Neural cell (in vitro differentiated cells): ENCODE results near the gene ALKBH3. TPM values are rescaled to one million over a fixed set of nuclear protein-coding genes. Genes with fewer than 3 reads are reported as not detected.

Experiments
- H2AFZ ChIP-seq: fragments of 200-600, 300-800 bp; sonication (generic), shearing (Covaris generic); 2 replicates; pipeline ENCODE4 v1.6.0; 2014; ENCODE audit warnings: low read depth, mild to moderate bottlenecking, antibody characterized with exemption, low read length, moderate library complexity
- H3F3A ChIP-seq: fragments of 200-600 bp; shearing (Covaris generic); 2 replicates; pipeline ENCODE4 v1.6.1; 2016; ENCODE audit warnings: mild to moderate bottlenecking, moderate library complexity, mixed read lengths, antibody characterized with exemption, low read length; ENCODE audit not compliant: insufficient read depth, poor library complexity, severe bottlenecking
- H3K27ac ChIP-seq: fragments of 200-600, 300-800 bp; sonication (generic), shearing (Covaris generic); 2 replicates; pipeline ENCODE4 v1.5.1; 2014; ENCODE audit warnings: mild to moderate bottlenecking, low read length, moderate library complexity
- H3K27me3 ChIP-seq: fragments of 300-800, 200-600 bp; sonication (generic), shearing (Covaris generic); 2 replicates; pipeline ENCODE4 v1.6.0; 2014; ENCODE audit warnings: mild to moderate bottlenecking, low read depth, low read length, moderate library complexity; ENCODE audit not compliant: insufficient read depth
- H3K36me3 ChIP-seq: fragments of 300-800, 200-600 bp; sonication (generic), shearing (Covaris generic); 2 replicates; pipeline ENCODE4 v1.5.1; 2014; ENCODE audit warnings: mild to moderate bottlenecking, antibody characterized with exemption, low read length, moderate library complexity; ENCODE audit not compliant: insufficient read depth
- H3K4me2 ChIP-seq: fragments of 300-800, 200-600 bp; sonication (generic), shearing (Covaris generic); 2 replicates; pipeline ENCODE4 v1.6.0; 2014; ENCODE audit warnings: mild to moderate bottlenecking, low read length
- H3K4me3 ChIP-seq: fragments of 300-800, 200-600 bp; sonication (generic), shearing (Covaris generic); 2 replicates; pipeline ENCODE4 v1.5.1; 2014; ENCODE audit warnings: mild to moderate bottlenecking, low read length, moderate library complexity
- H3K79me2 ChIP-seq: fragments of 200-600 bp; shearing (Covaris generic); replicated peaks from 2 replicates; pipeline ENCODE4 v1.6.0; 2014; ENCODE audit warnings: mild to moderate bottlenecking, low read length, moderate library complexity; ENCODE audit not compliant: insufficient read depth
- H3K9ac ChIP-seq: fragments of 300-800, 200-600 bp; sonication (generic), shearing (Covaris generic); 2 replicates; pipeline ENCODE4 v1.6.1; 2016; ENCODE audit warnings: mild to moderate bottlenecking, low read length, mixed read lengths
- H3K9me2 ChIP-seq: fragments of 200-600 bp; shearing (Covaris generic); 2 replicates; pipeline ENCODE4 v1.6.1; 2016; ENCODE audit warnings: mild to moderate bottlenecking, low read length, mixed read lengths; ENCODE audit not compliant: insufficient read depth
- H3K9me3 ChIP-seq: fragments of 200-600, 300-800 bp; sonication (generic), shearing (Covaris generic); 2 replicates; pipeline ENCODE4 v1.6.1; 2016; ENCODE audit warnings: mild to moderate bottlenecking, mixed run types, low read length, moderate library complexity, mixed read lengths
- H4K20me1 ChIP-seq: fragments of 200-600 bp; shearing (Covaris generic); 2 replicates; pipeline ENCODE4 v1.6.1; 2016; ENCODE audit warnings: mild to moderate bottlenecking, mixed run types; ENCODE audit not compliant: insufficient read depth
- EP300 ChIP-seq: fragments of 450-650 bp; conservative IDR thresholded peaks from 2 replicates; pipeline ENCODE4 v1.6.1; 2014; ENCODE audit warnings: antibody characterized with exemption, mild to moderate bottlenecking, moderate library complexity; ENCODE audit not compliant: poor library complexity, severe bottlenecking
- EZH2 ChIP-seq: fragments of 200-600, 300-800 bp; shearing (Covaris generic), sonication (generic); IDR thresholded peaks from 2 replicates; pipeline ENCODE4 v1.6.1; 2014; ENCODE audit warnings: antibody characterized with exemption, low read length, borderline replicate concordance, mild to moderate bottlenecking; ENCODE audit not compliant: insufficient read depth, poor library complexity, severe bottlenecking
- MXI1 ChIP-seq: fragments of 450-650 bp; conservative IDR thresholded peaks from 2 replicates; pipeline ENCODE4 v1.6.1; 2014; ENCODE audit warnings: antibody characterized with exemption, mild to moderate bottlenecking; ENCODE audit not compliant: poor library complexity, severe bottlenecking
- POLR2AphosphoS5 ChIP-seq: IDR thresholded peaks from 2 replicates; pipeline ENCODE4 v1.6.1; 2012
- RAD21 ChIP-seq: fragments of 450-650 bp; conservative IDR thresholded peaks from 2 replicates; pipeline ENCODE4 v1.6.1; 2014; ENCODE audit warnings: antibody characterized with exemption, mild to moderate bottlenecking, moderate library complexity
- SMC3 ChIP-seq: fragments of 450-650 bp; conservative IDR thresholded peaks from 2 replicates; pipeline ENCODE4 v1.6.1; 2014; ENCODE audit warnings: antibody characterized with exemption, mild to moderate bottlenecking, moderate library complexity; ENCODE audit not compliant: poor library complexity
- TAF1 ChIP-seq: IDR thresholded peaks from 2 replicates; pipeline ENCODE4 v1.6.1; 2012; ENCODE audit warnings: low read depth
- polyA plus RNA-seq: library from polyadenylated mRNA; depleted of rRNA; stranded (reverse); fragments of >200 nt; gene quantifications from 2 replicates; pipeline ENCODE4 v1.2.3, GENCODE V29; 2014
- TF ChIP-seq, protein P1 (sequence below): IDR thresholded peaks from 2 replicates; pipeline ENCODE4 v1.6.1; 2012; ENCODE audit warnings: borderline replicate concordance
- TF ChIP-seq, protein P2 (sequence below): fragments of 450-650 bp; IDR thresholded peaks from 2 replicates; pipeline ENCODE4 v1.5.1; 2014; ENCODE audit warnings: antibody characterized with exemption, mild to moderate bottlenecking, moderate library complexity; ENCODE audit not compliant: poor library complexity, severe bottlenecking

The ALKBH3 gene
- polyA plus RNA-seq, 1 donor from 2014 or later: 27.0 TPM

DNA sequence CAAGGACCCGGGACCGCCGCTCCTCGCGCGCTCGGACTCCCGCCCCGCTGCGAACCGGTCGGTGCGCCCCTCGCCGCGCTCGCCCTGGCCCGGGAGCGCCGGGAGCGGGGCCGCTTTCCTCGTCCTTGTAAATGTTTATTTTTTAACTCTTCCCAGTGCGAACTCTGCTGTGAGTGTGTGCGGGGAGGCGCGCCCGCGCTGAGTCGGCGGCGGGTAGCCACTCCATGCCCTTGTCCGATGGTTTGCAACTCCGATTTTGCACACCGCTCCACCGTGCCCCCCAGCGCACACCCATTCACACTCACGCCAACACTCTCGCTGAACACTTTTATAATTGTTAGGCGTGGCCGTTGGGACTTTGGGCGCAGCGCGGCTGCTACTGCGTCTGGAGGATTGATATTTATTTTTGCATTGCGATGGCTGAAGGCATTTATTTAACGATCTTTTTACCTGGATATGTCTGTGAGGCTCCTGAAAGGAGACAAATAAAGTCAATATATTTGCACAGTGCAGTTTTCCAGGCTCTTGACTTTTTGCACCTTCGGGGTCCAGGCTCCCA, 62.8 kb downstream of the ALKBH3 start:
- peaks cover 19% of the 10 kb centered on the region for H3K27me3 ChIP-seq
- H3K4me3 ChIP-seq: peak overlapping the region; percentile 96
- H3K9me3 ChIP-seq: no peaks in the 10 kb centered on the region
- H3K9ac ChIP-seq: peak overlapping the region; percentile 96
- H3F3A ChIP-seq: peaks cover 2% of the 10 kb centered on the region
- no peaks in the 10 kb centered on the region for H3K36me3 ChIP-seq
- H3K9me2 ChIP-seq: no peaks in the 10 kb centered on the region
- H3K27ac ChIP-seq: peak overlapping the region; percentile 91
- H3K4me2 ChIP-seq: peak overlapping the region; percentile 79
- H4K20me1 ChIP-seq: no peaks in the 10 kb centered on the region
- H3K79me2 ChIP-seq: peaks cover 23% of the 10 kb centered on the region
- no peak overlapping the region for H2AFZ ChIP-seq
- TF ChIP-seq MXI1: peak; percentile 42
- TF ChIP-seq POLR2AphosphoS5: peak; percentile 4
- TF ChIP-seq TAF1: no peak
- TF ChIP-seq, protein P1, sequence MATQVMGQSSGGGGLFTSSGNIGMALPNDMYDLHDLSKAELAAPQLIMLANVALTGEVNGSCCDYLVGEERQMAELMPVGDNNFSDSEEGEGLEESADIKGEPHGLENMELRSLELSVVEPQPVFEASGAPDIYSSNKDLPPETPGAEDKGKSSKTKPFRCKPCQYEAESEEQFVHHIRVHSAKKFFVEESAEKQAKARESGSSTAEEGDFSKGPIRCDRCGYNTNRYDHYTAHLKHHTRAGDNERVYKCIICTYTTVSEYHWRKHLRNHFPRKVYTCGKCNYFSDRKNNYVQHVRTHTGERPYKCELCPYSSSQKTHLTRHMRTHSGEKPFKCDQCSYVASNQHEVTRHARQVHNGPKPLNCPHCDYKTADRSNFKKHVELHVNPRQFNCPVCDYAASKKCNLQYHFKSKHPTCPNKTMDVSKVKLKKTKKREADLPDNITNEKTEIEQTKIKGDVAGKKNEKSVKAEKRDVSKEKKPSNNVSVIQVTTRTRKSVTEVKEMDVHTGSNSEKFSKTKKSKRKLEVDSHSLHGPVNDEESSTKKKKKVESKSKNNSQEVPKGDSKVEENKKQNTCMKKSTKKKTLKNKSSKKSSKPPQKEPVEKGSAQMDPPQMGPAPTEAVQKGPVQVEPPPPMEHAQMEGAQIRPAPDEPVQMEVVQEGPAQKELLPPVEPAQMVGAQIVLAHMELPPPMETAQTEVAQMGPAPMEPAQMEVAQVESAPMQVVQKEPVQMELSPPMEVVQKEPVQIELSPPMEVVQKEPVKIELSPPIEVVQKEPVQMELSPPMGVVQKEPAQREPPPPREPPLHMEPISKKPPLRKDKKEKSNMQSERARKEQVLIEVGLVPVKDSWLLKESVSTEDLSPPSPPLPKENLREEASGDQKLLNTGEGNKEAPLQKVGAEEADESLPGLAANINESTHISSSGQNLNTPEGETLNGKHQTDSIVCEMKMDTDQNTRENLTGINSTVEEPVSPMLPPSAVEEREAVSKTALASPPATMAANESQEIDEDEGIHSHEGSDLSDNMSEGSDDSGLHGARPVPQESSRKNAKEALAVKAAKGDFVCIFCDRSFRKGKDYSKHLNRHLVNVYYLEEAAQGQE: no peak
- peak; percentile 24 for TF ChIP-seq RAD21
- TF ChIP-seq, protein P2, sequence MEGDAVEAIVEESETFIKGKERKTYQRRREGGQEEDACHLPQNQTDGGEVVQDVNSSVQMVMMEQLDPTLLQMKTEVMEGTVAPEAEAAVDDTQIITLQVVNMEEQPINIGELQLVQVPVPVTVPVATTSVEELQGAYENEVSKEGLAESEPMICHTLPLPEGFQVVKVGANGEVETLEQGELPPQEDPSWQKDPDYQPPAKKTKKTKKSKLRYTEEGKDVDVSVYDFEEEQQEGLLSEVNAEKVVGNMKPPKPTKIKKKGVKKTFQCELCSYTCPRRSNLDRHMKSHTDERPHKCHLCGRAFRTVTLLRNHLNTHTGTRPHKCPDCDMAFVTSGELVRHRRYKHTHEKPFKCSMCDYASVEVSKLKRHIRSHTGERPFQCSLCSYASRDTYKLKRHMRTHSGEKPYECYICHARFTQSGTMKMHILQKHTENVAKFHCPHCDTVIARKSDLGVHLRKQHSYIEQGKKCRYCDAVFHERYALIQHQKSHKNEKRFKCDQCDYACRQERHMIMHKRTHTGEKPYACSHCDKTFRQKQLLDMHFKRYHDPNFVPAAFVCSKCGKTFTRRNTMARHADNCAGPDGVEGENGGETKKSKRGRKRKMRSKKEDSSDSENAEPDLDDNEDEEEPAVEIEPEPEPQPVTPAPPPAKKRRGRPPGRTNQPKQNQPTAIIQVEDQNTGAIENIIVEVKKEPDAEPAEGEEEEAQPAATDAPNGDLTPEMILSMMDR: no peak
- TF ChIP-seq EZH2: no peak
- no peak for TF ChIP-seq EP300
- TF ChIP-seq SMC3: no peak

DNA sequence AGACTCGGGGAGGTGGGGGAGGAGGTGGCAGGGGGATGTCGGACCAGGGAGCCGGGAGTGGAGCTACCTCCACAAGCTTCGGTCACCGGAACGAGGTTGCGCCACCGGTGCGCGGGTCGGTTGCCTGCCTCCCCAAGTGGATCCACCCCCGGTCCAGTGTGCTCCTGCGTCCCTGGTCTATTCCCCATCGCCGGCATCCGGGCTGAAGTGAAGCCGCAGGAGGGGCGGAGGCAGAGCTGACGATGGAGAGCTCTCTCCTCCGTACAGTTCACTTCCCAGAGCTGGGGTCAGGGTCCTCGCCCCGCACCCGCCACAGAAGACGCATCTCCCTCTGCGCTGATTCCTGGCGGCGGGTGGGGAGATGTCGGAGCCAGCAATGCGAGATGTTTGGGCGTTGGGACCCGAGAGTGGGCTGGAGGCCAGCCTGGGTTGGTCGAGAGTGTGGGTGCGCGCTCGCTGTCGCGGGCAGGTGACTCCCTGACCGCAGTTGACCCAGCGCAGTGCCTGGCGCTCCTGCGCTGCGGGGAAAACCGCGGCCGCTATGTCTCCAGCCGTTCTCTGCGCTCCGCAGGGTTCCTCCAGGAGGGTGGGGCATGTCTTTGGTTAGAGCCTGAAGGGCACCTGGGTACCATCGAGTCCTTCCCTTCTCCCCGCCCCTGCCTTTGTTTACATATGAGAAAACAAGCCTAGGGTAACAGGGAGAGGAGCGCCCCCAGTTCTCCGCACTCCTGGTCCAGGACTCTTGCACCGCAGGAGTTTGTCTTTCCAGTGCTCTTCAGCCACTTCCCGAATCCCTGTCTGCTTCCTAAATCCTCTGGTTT, 63.5 kb downstream of the ALKBH3 start:
- Histone ChIP-seq H3K9me2 (no peaks in the 10 kb centered on the region), H3K27me3 (peaks cover 19% of the 10 kb centered on the region), H3K36me3 (no peaks in the 10 kb centered on the region), H2AFZ (no peak overlapping the region), H3K4me3 (peak overlapping the region; percentile 96), H3K79me2 (peaks cover 23% of the 10 kb centered on the region), H3K4me2 (peak overlapping the region; percentile 79), H4K20me1 (no peaks in the 10 kb centered on the region), H3K9ac (peak overlapping the region; percentile 96), H3F3A (peaks cover 2% of the 10 kb centered on the region), H3K9me3 (no peaks in the 10 kb centered on the region), H3K27ac (peak overlapping the region; percentile 91)
- TF ChIP-seq, protein P1: no peak
- no peak for TF ChIP-seq EZH2
- TF ChIP-seq TAF1: peak; percentile 38
- peak; percentile 66 for TF ChIP-seq POLR2AphosphoS5
